Fibroblast of villous mesenchyme (primary cell): ENCODE measurements around the gene KMT2D. TPM values are rescaled to one million over a fixed set of nuclear protein-coding genes. Genes with fewer than 3 reads are reported as not detected.

ENCODE experiments used
- DNase-seq: peaks from one replicate; pipeline ENCODE4 v3.0.0-alpha.2; 2010; ENCODE audit warnings: low read depth
- H3K4me3 ChIP-seq: 2 replicates; pipeline ENCODE4 v1.5.1; 2011; ENCODE audit warnings: low read depth, mild to moderate bottlenecking, low read length
- CTCF ChIP-seq: IDR thresholded peaks from 2 replicates; pipeline ENCODE4 v1.5.1; 2012; ENCODE audit warnings: low read depth, mild to moderate bottlenecking, low read length; ENCODE audit not compliant: insufficient read depth
- total RNA-seq: library from RNA; depleted of rRNA; stranded (reverse); fragments of >200 nt; gene quantifications from 2 replicates; pipeline ENCODE4 v1.2.3, GENCODE V29; 2012

KMT2D gene
- total RNA-seq, 1 donor: 37.1 TPM

GRCh38 chr12:49040364-49040855, 20.2 kb downstream of the KMT2D start:
- no peak for DNase-seq
- H3K4me3 ChIP-seq: no peak overlapping the region
- TF ChIP-seq CTCF: no peak

GRCh38 chr12:49039421-49040363, 20.9 kb downstream of the KMT2D start:
- no peak for DNase-seq
- no peak overlapping the region for H3K4me3 ChIP-seq
- TF ChIP-seq CTCF: no peak

GRCh38 chr12:49038291-49038955, 22.2 kb downstream of the KMT2D start:
- TF ChIP-seq CTCF: no peak
- DNase-seq: no peak
- no peak overlapping the region for H3K4me3 ChIP-seq

- no peak for TF ChIP-seq CTCF
- DNase-seq: no peak
- H3K4me3 ChIP-seq: no peak overlapping the region
Observed at GRCh38 chr12:49037947-49038237, 22.7 kb downstream of the KMT2D start.

GRCh38 chr12:49037111-49037946, 23.3 kb downstream of the KMT2D start:
- no peak overlapping the region for H3K4me3 ChIP-seq
- DNase-seq: no peak
- TF ChIP-seq CTCF: no peak

- no peak for TF ChIP-seq CTCF
- H3K4me3 ChIP-seq: no peak overlapping the region
- no peak for DNase-seq
Observed at GRCh38 chr12:49036029-49036428, 24.6 kb downstream of the KMT2D start.
